Measurements from ENCODE around the gene CRYGN.

DNA sequence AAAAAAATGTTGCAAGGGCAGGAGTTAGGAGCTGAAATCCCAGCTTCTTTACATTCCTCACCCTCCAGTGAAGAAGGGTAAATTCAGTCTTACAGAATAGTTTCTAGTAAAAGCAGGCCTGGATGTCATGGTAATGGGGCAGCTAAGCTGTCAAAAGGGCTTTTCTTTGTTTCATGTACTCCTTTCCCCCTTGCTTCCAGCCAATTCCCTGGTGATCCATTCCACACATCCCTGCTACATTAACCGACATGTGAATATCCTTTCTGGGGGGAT lies 43.7 kb upstream of the CRYGN start:
- TF ChIP-seq CTCF (conservative IDR thresholded peaks at IDR 0.05 in 1 of 2, IDR thresholded peaks at IDR 0.05 in 1 of 2; ENCODE audit: extremely low read depth in 1 of 2, insufficient read depth in 1 of 2, low read depth in 1 of 2, low read length in 2 of 2) (no peak), EZH2 (IDR thresholded peaks at IDR 0.05; ENCODE audit: borderline replicate concordance, low read length) (no peak)
